ENCODE results near the gene TRIM62. TPM values are rescaled to one million over a fixed set of nuclear protein-coding genes. Genes with fewer than 3 reads are reported as not detected.

The TRIM62 gene
- total RNA-seq, 1 experiment from 2014 or later, result 2.5 TPM

GRCh38 chr1:33165809-33166208 lies 16.0 kb downstream of the TRIM62 start:
- no peak overlapping the region for H3K4me3 ChIP-seq (ENCODE audit: low read depth, low read length)
- peaks cover 6% of the 10 kb centered on the region for H3K36me3 Mint-ChIP-seq (ENCODE audit: insufficient read depth, unreplicated experiment)
- ChIA-PET CTCF (interaction anchor here (0.8 kb wide), 1 partner anchor 13 kb away, joined by 3 read pairs; no protein-coding TSS in a partner anchor), POLR2A (no interaction called here)
- no peaks in the 10 kb centered on the region for H3K36me3 ChIP-seq (ENCODE audit: control insufficient read depth, insufficient read depth, low read length)
- no peaks in the 10 kb centered on the region for H3K4me1 ChIP-seq
- no peak for DNase-seq
- intact Hi-C loops (cut with micrococcal nuclease; ENCODE audit: unreplicated experiment), result no loop called here
- H3K27ac Mint-ChIP-seq (ENCODE audit: unreplicated experiment), result no peak overlapping the region
- TF ChIP-seq CTCF (IDR thresholded peaks at IDR 0.05; ENCODE audit: insufficient read depth in 1 of 2, low read depth in 1 of 2, low read length in 1 of 2, severe bottlenecking in 1 of 2, unreplicated experiment in 1 of 2), result no peak
- no peaks in the 10 kb centered on the region for H3K27me3 ChIP-seq (replicated peaks; ENCODE audit: control insufficient read depth, insufficient read depth, low read length)
- H3K9me3 ChIP-seq, result no peaks in the 10 kb centered on the region
- H3K4me3 Mint-ChIP-seq (ENCODE audit: unreplicated experiment), result no peak overlapping the region
- BruUV-seq (replicated peaks), result no TSS peak
- H3K27me3 Mint-ChIP-seq (ENCODE audit: insufficient read depth, unreplicated experiment), result no peaks in the 10 kb centered on the region
- H3K9me3 Mint-ChIP-seq (ENCODE audit: unreplicated experiment), result no peaks in the 10 kb centered on the region
- H3K4me1 Mint-ChIP-seq (ENCODE audit: low read depth, unreplicated experiment), result peaks cover 13% of the 10 kb centered on the region

- no peaks in the 10 kb centered on the region for H3K9me3 Mint-ChIP-seq (ENCODE audit: unreplicated experiment)
- no peak overlapping the region for H3K4me3 Mint-ChIP-seq (ENCODE audit: unreplicated experiment)
- TF ChIP-seq CTCF (IDR thresholded peaks at IDR 0.05; ENCODE audit: insufficient read depth in 1 of 2, low read depth in 1 of 2, low read length in 1 of 2, severe bottlenecking in 1 of 2, unreplicated experiment in 1 of 2), result no peak
- H3K9me3 ChIP-seq, result no peaks in the 10 kb centered on the region
- no peaks in the 10 kb centered on the region for H3K27me3 ChIP-seq (replicated peaks; ENCODE audit: control insufficient read depth, insufficient read depth, low read length)
- ChIA-PET CTCF (interaction anchor here (0.8 kb wide), 1 partner anchor 13 kb away, joined by 3 read pairs; no protein-coding TSS in a partner anchor), POLR2A (no interaction called here)
- peaks cover 13% of the 10 kb centered on the region for H3K4me1 Mint-ChIP-seq (ENCODE audit: low read depth, unreplicated experiment)
- BruUV-seq (replicated peaks), result no TSS peak
- no peak overlapping the region for H3K27ac Mint-ChIP-seq (ENCODE audit: unreplicated experiment)
- H3K36me3 ChIP-seq (ENCODE audit: control insufficient read depth, insufficient read depth, low read length), result no peaks in the 10 kb centered on the region
- H3K27me3 Mint-ChIP-seq (ENCODE audit: insufficient read depth, unreplicated experiment), result no peaks in the 10 kb centered on the region
- no peak for DNase-seq
- no peak overlapping the region for H3K4me3 ChIP-seq (ENCODE audit: low read depth, low read length)
- peaks cover 6% of the 10 kb centered on the region for H3K36me3 Mint-ChIP-seq (ENCODE audit: insufficient read depth, unreplicated experiment)
- no peaks in the 10 kb centered on the region for H3K4me1 ChIP-seq
- intact Hi-C loops (cut with micrococcal nuclease; ENCODE audit: unreplicated experiment), result no loop called here
These were observed 16.6 kb downstream of the TRIM62 start for GRCh38 chr1:33165209-33165608.

- H3K27me3 ChIP-seq (replicated peaks; ENCODE audit: control insufficient read depth, insufficient read depth, low read length), result no peaks in the 10 kb centered on the region
- ChIA-PET POLR2A (no interaction called here), CTCF (no interaction called here)
- H3K9me3 ChIP-seq, result no peaks in the 10 kb centered on the region
- H3K4me3 Mint-ChIP-seq (ENCODE audit: unreplicated experiment), result no peak overlapping the region
- H3K27ac Mint-ChIP-seq (ENCODE audit: unreplicated experiment), result no peak overlapping the region
- no peak overlapping the region for H3K4me3 ChIP-seq (ENCODE audit: low read depth, low read length)
- peaks cover 13% of the 10 kb centered on the region for H3K4me1 Mint-ChIP-seq (ENCODE audit: low read depth, unreplicated experiment)
- no peak for TF ChIP-seq CTCF (IDR thresholded peaks at IDR 0.05; ENCODE audit: insufficient read depth in 1 of 2, low read depth in 1 of 2, low read length in 1 of 2, severe bottlenecking in 1 of 2, unreplicated experiment in 1 of 2)
- intact Hi-C loops (cut with micrococcal nuclease; ENCODE audit: unreplicated experiment), result no loop called here
- no peaks in the 10 kb centered on the region for H3K27me3 Mint-ChIP-seq (ENCODE audit: insufficient read depth, unreplicated experiment)
- no peaks in the 10 kb centered on the region for H3K9me3 Mint-ChIP-seq (ENCODE audit: unreplicated experiment)
- no peaks in the 10 kb centered on the region for H3K36me3 ChIP-seq (ENCODE audit: control insufficient read depth, insufficient read depth, low read length)
- no TSS peak for BruUV-seq (replicated peaks)
- no peaks in the 10 kb centered on the region for H3K4me1 ChIP-seq
- peaks cover 6% of the 10 kb centered on the region for H3K36me3 Mint-ChIP-seq (ENCODE audit: insufficient read depth, unreplicated experiment)
- DNase-seq, result no peak
These were observed 18.0 kb downstream of the TRIM62 start for GRCh38 chr1:33163621-33164519.
